Measurements from ENCODE around the gene CIDEA.
A peak's percentile ranks its signal among the peaks of the same experiment; 100 is the strongest.
"Not testable (repeated sequence)": the region's sequence is repeated elsewhere in the genome, so short reads cannot be mapped to it uniquely, and the experiment has no call there.

The CIDEA gene

GRCh38 chr18:12238826-12239225 lies 15.3 kb upstream of the CIDEA start:
- no peak for DNase-seq

- no peak for DNase-seq
These were observed 14.7 kb upstream of the CIDEA start for GRCh38 chr18:12239431-12239830.

DNA sequence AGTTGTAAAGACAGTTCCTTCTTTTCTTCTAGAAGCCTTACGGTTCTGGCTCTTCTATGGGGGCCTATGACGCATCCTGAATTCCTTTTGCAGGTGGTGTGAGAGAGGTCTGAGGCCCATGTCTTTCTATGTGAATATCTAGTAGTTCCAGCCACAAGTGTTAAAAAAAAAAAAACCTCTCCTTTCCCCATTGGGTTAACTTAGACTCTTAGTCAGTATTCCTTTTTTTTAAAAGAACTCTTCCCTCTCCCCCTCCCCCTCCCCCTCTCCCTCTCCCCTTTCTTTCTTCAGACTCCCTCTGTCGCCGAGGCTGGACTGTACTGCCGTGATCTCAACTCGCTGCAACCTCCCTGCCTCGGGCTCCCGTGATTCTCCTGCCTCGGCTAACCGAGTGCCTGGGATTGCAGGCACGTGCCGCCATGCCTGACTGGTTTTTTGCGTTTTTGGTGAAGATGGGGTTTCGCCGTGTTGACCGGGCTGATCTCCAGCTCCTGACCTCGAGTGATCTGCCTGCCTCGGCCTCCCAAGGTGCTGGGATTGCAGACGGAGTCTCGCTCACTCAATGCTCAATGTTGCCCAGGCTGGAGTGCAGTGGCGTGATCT lies 11.4 kb upstream of the CIDEA start:
- no peak for DNase-seq

GRCh38 chr18:12243272-12243671 lies 10.9 kb upstream of the CIDEA start:
- not testable (repeated sequence) for DNase-seq

DNA sequence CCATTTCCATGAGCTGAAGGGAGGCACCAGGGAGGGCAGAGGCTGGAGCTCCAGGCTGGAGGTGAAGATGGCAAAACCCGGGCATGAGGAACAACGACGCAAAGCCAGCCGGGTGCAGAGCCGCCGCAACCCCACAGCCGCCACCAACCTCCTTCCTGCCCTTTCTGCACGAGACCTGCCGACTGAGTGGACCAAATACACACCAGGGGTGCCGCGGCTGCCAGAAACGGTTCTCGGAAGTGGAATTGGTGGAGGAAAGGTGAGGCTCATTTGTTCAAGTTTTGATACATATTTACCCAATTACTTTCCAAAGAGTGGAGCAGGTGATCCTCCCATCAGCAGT lies 8.4 kb upstream of the CIDEA start:
- no peak for DNase-seq

GRCh38 chr18:12246849-12247808 lies 7.0 kb upstream of the CIDEA start:
- no peak for DNase-seq

- DNase-seq: no peak
These were observed 6.2 kb upstream of the CIDEA start for GRCh38 chr18:12247946-12248345.

DNA sequence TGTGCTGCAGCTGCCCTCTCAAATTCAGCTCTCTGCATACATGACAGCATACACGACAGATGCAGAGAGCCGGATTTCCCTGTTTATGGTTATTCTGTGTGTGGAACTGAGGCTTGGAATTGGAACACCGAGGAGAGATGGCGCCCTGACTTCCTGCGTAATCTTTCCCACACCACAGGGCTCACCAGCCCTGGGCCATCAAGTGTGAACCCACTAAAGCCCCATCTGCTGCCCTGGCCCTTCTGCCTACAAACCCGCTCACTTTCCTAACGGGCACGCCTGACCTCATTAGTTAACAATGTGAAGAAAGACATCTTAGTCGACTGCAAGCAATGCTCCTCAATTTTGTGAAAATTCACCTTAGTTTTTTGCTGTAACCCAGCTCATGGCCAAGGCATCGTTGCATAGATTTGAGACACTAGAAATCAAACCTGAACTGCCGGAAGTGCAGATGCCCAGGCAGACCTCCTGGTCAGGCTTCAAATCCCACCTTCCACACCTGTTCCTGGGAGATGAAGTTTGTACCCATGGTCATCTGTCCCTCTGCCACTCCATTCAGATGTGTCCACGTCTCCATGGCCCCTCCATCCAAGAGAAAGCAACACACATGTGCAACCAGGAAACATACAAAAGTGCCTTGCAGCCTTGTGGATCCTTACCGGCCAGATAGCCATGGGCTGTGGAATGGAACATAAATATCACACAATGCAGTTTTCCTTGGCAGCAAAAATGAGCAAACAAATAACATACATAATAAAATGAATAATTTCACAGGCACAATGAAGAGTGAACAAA lies 5.0 kb upstream of the CIDEA start:
- no peak for DNase-seq

DNA sequence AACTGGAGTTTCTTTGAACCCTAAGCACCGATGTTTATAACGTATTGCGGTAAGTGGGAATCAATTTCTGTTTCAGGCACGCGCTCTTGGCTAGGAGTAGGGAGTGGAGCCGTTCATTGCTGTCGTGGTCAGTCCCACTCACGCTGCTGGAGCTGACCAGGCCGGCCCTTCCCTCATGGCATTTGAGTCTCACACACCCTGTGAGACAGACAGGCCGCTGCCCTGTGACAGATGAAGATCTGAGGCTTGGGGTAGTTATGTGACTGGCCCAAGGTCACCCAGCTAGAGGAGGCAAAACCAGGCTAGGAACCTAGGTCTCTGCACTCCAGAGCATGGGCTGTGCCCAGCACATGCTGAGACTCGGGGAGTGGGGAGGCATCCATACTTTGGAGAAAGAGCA lies 2.9 kb upstream of the CIDEA start:
- no peak for DNase-seq

DNA sequence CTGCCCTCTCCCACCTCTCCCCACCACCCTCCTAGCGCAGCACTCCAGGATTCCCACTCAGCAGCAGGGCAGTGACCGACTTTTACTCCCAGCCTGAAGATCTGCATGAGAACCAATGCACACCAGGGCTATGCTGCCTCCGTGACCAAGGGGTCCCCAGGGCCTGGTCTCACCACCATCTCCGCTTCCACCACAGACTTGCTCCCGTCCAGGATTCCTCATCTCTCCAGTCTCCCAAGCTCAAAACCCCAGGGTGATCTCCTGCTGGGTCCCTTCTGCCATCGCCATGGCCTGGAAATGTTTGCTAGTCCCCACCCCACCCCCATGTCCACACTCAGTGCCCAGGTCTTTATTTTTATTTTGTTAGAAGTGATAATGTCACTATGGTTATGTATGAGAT lies 2.1 kb upstream of the CIDEA start:
- DNase-seq: no peak

- DNase-seq: no peak
These were observed 1.1 kb upstream of the CIDEA start for GRCh38 chr18:12253027-12253426.

GRCh38 chr18:12253663-12254135 lies 462 bp upstream of the CIDEA start:
- DNase-seq: no peak

- no peak for DNase-seq
These were observed 805 bp downstream of the CIDEA start for GRCh38 chr18:12254820-12255511.

DNA sequence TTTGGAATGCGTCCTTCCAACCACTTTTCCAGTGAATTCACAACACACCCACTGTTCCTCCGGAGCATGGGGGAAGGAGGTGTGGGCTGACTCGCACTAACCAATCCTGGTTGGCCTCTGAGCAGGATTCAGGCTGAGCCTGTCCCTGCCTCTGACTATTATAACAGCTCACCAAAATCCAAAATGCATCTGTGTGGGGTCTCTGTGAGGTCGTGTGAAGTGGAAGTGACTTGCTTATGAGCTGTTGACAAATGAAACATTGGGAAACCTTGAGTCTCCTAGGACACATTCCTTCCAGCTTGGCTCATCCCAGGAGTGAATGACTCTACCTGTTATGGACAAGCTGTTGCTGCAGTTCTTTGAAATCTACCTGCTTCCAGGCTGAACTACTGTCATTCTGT lies 1.5 kb downstream of the CIDEA start:
- DNase-seq: no peak

DNA sequence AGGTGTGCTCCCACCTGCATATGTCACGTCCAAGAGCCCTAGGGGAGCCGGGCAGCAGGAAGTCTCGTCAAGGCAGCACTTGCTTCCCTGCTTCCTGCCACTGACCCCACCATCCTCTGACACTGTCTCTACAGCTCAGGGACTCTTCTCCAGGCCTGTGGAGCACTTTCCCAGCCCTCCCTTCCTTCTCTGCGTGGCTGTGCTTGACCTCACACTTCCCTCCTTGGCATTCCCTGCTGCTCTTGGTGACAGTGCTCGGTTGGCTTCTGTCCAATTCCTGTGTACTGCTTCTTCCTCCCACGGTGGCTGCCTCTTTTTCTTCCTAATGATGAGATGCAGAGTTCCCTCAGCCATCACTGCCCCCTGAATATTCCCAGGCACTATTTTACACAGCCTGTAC lies 2.8 kb downstream of the CIDEA start:
- DNase-seq: peak in 3 of 56 donors; percentile 7 to 24 (median 19)

DNA sequence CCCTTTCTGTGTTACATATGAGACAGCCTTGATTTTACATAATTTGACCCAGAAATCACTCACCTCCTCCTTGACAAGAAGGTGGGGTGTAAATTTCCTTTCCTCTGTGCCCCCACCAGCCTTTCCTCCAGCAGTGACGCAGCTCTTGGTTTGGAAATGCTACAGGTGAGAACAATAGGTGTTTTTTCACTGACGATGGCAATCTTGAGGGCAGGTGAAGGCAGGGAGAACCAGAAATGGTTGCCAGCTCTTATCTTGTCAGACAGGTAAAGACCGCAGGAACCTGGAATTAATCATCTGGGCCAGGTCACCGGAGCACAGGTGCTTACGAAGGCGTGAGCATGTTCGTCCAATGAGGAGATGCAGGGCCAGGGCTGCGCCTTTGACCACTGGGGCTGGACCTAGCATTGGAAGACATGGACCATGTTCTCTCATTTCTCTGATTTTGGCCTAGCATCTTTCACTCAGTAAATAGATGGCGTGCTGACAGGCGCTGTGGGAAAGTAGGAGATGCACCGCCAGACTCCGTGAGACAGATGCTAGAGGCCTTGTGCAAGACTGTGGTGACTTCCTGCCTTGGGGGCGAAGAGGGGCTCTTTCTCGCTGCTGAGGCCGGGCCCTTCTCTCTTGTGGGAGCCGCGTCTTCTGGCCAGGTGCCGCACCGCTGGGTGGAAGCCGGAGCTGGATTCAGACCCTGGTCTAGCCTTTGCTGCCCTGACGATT lies 4.0 kb downstream of the CIDEA start:
- DNase-seq: no peak

DNA sequence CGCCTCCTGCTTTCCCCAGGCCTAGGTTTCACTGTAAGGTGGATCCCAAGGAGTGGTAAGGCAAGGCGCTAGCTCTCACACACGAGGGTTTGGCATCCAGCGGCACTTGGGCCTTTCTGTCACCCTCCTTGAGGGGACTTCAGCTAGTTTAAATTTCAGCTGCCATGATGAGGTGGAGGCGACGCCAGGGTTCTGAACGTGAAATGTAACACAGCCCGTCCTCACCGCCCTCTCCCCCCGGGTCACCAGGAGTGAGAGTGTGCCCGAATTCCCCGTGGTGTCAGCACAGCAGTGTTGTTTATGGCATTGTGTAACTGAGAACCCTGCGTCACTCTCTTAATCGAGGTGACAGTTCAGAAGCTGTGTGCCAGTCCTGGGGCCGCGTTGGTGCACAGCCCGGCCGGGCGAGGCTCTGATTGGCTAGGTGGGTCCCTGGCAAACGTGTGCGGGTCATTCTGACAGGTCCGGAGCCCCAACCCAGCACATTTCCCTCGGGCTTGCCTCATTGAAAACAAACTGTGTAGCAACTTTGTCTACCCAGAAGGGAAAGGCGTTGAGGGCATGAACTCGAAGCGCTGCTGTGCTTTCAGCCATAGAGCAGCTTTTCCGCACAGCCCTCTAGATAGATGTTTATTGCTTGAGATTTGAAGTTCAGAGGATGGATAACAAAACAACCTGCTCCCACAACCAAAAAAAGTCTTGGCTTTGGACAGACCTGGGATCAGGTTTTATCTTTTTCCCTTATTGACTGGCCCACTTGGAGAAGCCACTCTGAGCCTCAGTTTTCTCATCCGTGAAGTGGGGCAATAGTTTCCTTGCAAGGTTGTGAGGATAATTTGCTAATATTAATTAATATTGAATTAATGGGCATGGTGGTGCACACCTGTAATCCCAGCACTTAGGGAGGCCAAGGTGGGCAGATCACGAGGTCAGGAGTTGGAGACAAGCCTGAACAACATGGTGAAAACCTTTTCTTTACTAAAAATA lies 4.9 kb downstream of the CIDEA start:
- no peak for DNase-seq

- DNase-seq: no peak
These were observed 8.6 kb downstream of the CIDEA start for GRCh38 chr18:12262748-12263147.

DNA sequence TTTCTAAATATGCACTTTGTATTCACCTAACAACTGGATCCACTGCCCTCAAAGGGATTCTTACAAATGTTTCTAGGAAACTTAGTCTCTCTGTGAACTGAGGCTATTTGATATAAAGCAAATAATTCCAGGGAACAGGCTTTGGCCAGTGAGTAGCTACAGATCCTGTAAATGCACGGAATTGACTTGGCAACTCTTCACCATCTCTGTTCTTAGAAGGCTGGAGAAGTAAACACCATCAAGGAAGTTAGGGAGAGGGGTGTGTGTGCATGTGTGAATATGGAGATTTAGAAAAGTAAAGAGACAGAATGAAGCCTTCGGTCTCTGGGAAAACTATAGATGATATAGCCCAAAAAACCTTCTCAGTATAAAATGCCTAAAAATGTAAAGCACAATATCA lies 10.7 kb downstream of the CIDEA start:
- no peak for DNase-seq

All from amygdala (tissue), 56 donors.